DOHH2 (cell line): ENCODE measurements around the gene ATG4A.

Source experiments
- H3F3A ChIP-seq: fragments of 200-600 bp; sonication (generic), shearing (Covaris generic); 2 replicates; pipeline ENCODE4 v1.6.0; 2016; ENCODE audit warnings: antibody characterized with exemption, mild to moderate bottlenecking; ENCODE audit not compliant: control insufficient read depth, insufficient read depth
- H3K27ac ChIP-seq: fragments of 200-600 bp; sonication (generic); 2 replicates; pipeline ENCODE4 v1.5.1; 2014; ENCODE audit warnings: low read depth, mild to moderate bottlenecking, low read length, moderate library complexity
- H3K27me3 ChIP-seq: fragments of 200-600 bp; sonication (generic); 2 replicates; pipeline ENCODE4 v1.6.1; 2014; ENCODE audit warnings: mild to moderate bottlenecking, low read length, mixed read lengths; ENCODE audit not compliant: control insufficient read depth
- H3K36me3 ChIP-seq: fragments of 200-600 bp; sonication (generic); 2 replicates; pipeline ENCODE4 v1.6.1; 2014; ENCODE audit warnings: mild to moderate bottlenecking, low read length, moderate library complexity, mixed read lengths; ENCODE audit not compliant: control insufficient read depth
- H3K4me1 ChIP-seq: fragments of 200-600 bp; sonication (generic); 2 replicates; pipeline ENCODE4 v1.6.1; 2014; ENCODE audit warnings: mild to moderate bottlenecking, low read length, mixed read lengths; ENCODE audit not compliant: control insufficient read depth
- H3K4me2 ChIP-seq: fragments of 200-600 bp; sonication (generic); 2 replicates; pipeline ENCODE4 v1.6.0; 2014; ENCODE audit warnings: mild to moderate bottlenecking, low read length, moderate library complexity
- H3K4me3 ChIP-seq: fragments of 200-600 bp; sonication (generic); 2 replicates; pipeline ENCODE4 v1.5.1; 2014; ENCODE audit warnings: mild to moderate bottlenecking, low read length, mixed read lengths
- H3K79me2 ChIP-seq: fragments of 200-600 bp; sonication (generic); 2 replicates; pipeline ENCODE4 v1.6.1; 2014; ENCODE audit warnings: mild to moderate bottlenecking, low read length, mixed read lengths; ENCODE audit not compliant: control insufficient read depth
- H3K9me2 ChIP-seq: fragments of 200-600 bp; sonication (generic); replicated peaks from 2 replicates; pipeline ENCODE4 v1.6.1; 2014; ENCODE audit warnings: mild to moderate bottlenecking, low read length, mixed read lengths; ENCODE audit not compliant: control insufficient read depth
- H3K9me3 ChIP-seq: fragments of 200-600 bp; sonication (generic); 2 replicates; pipeline ENCODE4 v1.6.1; 2014; ENCODE audit warnings: antibody characterized with exemption, low read length, mixed read lengths; ENCODE audit not compliant: control insufficient read depth, insufficient read depth
- H4K20me1 ChIP-seq: fragments of 200-600 bp; sonication (generic); 2 replicates; pipeline ENCODE4 v1.6.0; 2014; ENCODE audit warnings: low read depth, mild to moderate bottlenecking, antibody characterized with exemption, low read length, moderate library complexity; ENCODE audit not compliant: control insufficient read depth, insufficient read depth
- CTCF ChIP-seq: fragments of 200-600 bp; sonication (generic); IDR thresholded peaks from one replicate; pipeline ENCODE4 v1.5.1; 2014; ENCODE audit warnings: antibody characterized with exemption, mild to moderate bottlenecking, low read depth, low read length; ENCODE audit not compliant: poor library complexity, severe bottlenecking
- EZH2phosphoT487 ChIP-seq: fragments of 200-600 bp; sonication (generic); IDR thresholded peaks from 2 replicates; pipeline ENCODE4 v1.6.1; 2017; ENCODE audit warnings: borderline replicate concordance, mild to moderate bottlenecking, antibody characterized with exemption, low read length, moderate library complexity, mixed read lengths

Gene ATG4A

GRCh38 chrX:108090491-108091263 is 901 bp upstream of the ATG4A start:
- no peaks in the 10 kb centered on the region for H3K9me3 ChIP-seq
- H3K4me3 ChIP-seq = peak overlapping the region; percentile 92
- no peaks in the 10 kb centered on the region for H3K9me2 ChIP-seq
- peaks cover 8% of the 10 kb centered on the region; the same call in 1 of the 2 replicates for H3K4me1 ChIP-seq
- H3K27me3 ChIP-seq = no peaks in the 10 kb centered on the region
- H3F3A ChIP-seq = no peaks in the 10 kb centered on the region
- H3K36me3 ChIP-seq = peaks cover 20% of the 10 kb centered on the region
- no peak for TF ChIP-seq CTCF
- H3K27ac ChIP-seq = peak overlapping the region; percentile 54
- peaks cover 27% of the 10 kb centered on the region for H3K79me2 ChIP-seq
- H4K20me1 ChIP-seq = no peaks in the 10 kb centered on the region
- H3K4me2 ChIP-seq = peak overlapping the region; percentile 79

- peaks cover 17% of the 10 kb centered on the region for H3K36me3 ChIP-seq
- no peak overlapping the region for H3K27ac ChIP-seq
- no peaks in the 10 kb centered on the region for H3K9me3 ChIP-seq
- H4K20me1 ChIP-seq = no peaks in the 10 kb centered on the region
- H3K9me2 ChIP-seq = no peaks in the 10 kb centered on the region
- H3K27me3 ChIP-seq = no peaks in the 10 kb centered on the region
- no peak for TF ChIP-seq EZH2phosphoT487
- no peak for TF ChIP-seq CTCF
- H3K4me1 ChIP-seq = peaks cover 8% of the 10 kb centered on the region; the same call in 1 of the 2 replicates
- H3F3A ChIP-seq = no peaks in the 10 kb centered on the region
- H3K4me3 ChIP-seq = peak overlapping the region; percentile 92
- H3K79me2 ChIP-seq = peaks cover 27% of the 10 kb centered on the region
- peak overlapping the region; percentile 60 for H3K4me2 ChIP-seq
These were observed 307 bp downstream of the ATG4A start for GRCh38 chrX:108091878-108092291.

- TF ChIP-seq CTCF = no peak
- no peak for TF ChIP-seq EZH2phosphoT487
- Histone ChIP-seq H3K27ac (no peak overlapping the region), H3K27me3 (no peaks in the 10 kb centered on the region)
These were observed 5.8 kb downstream of the ATG4A start for GRCh38 chrX:108097380-108097779.

More at GRCh38 chrX:108097380-108097779, 5.8 kb downstream of the ATG4A start:
- Histone ChIP-seq H3K4me2 (no peak overlapping the region), H3F3A (no peaks in the 10 kb centered on the region), H3K79me2 (peaks cover under 1% of the 10 kb centered on the region), H3K9me2 (no peaks in the 10 kb centered on the region), H3K4me1 (peaks cover 2% of the 10 kb centered on the region; the same call in 1 of the 2 replicates), H3K4me3 (no peak overlapping the region), H3K9me3 (no peaks in the 10 kb centered on the region), H4K20me1 (no peaks in the 10 kb centered on the region), H3K36me3 (no peaks in the 10 kb centered on the region)
